Ecto neural progenitor cell (in vitro differentiated cells): ENCODE data around the gene TCL1B.
"Not testable (repeated sequence)": the region's sequence is repeated elsewhere in the genome, so short reads cannot be mapped to it uniquely, and the experiment has no call there.

Source experiments
- DNase-seq: peaks from one replicate; pipeline ENCODE4 v3.0.0-alpha.2; 2018; ENCODE audit warnings: low spot score

The TCL1B gene

DNA sequence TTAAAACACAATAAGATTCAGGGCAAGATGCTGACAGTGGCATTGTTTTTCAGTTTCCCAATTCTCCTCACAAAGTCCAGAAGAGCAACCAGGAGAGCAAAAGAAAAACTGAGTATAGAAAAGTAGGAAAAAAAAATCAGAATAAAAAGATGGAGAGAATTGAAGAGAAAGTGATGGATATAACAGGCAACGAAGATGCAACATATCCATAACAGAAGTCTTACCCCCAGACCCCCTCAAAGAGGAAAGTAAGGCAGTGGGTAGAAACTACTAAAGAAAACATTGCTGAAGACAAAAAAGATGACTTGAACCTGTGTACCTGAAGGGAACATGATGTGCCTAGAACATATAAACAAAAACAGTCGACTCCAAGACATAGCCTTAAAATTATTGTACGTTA, 17.1 kb downstream of the TCL1B start:
- DNase-seq, result no peak

DNA sequence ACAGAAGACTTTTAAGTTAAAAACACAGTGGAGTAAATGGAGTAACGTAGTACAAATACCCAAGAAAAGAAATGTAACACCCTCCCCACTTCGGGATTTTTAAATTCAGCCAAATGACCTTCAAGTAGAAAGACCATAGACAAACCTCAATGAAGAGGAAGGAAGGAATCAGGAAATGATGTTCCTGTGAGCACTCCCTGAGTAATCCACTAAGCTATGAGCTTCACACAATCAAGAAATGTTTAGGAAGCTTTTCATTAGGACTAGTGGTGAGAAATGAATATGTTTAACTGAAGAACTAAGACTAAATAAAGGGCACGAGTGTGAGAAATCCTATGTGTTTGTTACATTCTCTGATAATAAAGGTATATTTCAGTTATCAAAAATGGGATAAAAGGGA, 17.6 kb downstream of the TCL1B start:
- no peak for DNase-seq

DNA sequence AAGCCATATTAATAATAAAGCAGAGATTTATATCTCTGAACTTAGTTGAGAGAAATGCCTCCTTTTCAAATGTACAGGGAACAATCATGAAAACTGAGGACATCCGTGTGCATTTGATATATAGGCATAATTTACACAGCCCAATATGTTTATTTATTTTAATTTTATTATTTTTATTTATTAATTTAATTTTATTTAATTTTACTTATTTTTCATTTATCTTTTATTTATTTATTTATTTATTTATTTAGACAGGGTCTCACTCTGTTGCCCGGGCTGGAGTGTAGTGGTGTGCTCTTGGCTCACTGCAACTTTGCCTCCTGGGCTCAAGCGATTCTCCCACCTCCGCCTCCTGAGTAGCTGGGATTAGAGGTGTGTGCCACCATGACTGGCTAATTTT, 19.3 kb downstream of the TCL1B start:
- no peak for DNase-seq

DNA sequence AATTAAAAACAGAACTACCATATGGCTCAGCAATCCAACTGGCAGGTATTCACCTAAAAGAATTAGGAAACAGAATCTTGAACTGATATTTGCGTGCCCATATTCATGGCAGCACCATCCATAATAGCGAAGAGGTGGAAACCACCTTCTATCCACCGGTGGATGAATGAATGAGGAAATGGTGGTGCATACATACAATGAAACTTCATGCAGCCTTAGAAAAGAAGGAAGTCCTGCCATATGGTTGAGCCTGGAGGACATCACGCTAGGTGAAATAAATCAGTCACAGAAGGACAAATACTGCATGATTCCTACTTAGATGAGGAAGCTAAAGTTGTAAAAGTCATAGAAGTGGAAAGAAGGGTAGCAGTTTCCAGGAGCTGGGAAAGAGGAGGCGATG, 21.1 kb downstream of the TCL1B start:
- no peak for DNase-seq

DNA sequence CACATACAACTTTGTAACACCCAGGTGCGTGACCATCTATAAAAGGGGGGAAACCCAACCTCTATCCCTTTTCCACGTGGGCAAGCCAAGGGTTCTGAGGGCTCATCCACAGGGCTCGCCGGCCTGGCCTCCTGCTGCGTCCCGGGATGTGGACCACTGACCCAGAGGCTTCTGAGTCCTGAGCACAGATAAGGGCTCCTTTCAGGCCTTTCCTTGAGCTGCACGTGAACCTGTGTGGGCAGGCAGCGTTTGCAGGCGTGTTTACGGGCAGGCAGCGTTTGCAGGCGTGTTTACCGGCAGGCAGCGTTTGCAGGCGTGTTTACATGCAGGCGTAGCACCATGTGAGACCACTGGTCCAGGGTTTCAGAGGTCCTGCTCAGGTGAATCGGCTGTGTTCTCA, 23.9 kb downstream of the TCL1B start:
- DNase-seq, result no peak

DNA sequence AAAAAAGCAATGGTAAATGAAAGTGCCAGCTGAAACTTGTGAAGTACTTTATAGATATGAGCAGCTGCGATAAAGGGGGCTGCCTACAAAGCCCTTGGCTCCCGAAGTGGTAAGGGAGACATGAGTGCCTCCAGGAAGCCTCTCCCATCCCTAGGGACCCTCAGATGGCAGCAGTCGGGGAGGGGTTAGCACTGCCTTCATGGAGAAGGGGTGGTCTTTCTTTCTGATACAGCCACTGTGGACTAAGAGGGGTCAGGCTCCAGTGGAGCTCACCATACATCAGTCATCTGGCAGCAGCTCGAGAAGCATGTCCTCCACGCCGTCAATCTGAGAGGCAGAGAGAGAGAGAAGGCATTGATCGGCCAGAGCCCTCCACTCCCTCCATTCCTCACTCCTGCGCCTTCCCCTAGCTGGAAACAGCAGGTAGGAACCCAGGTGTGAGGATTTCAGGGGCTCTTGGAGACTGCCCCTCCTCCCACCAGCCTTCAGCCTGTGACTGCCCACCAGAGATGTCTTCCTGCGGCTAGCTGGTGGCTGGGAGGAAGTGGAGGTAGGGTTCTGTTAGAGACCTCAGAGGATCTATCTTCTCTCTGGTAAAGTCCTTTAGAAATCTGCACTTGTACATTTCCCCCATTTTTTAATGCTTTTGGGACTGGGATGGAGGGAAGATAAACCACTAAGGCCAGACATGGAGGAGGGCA, 25.4 kb downstream of the TCL1B start:
- DNase-seq, result no peak

DNA sequence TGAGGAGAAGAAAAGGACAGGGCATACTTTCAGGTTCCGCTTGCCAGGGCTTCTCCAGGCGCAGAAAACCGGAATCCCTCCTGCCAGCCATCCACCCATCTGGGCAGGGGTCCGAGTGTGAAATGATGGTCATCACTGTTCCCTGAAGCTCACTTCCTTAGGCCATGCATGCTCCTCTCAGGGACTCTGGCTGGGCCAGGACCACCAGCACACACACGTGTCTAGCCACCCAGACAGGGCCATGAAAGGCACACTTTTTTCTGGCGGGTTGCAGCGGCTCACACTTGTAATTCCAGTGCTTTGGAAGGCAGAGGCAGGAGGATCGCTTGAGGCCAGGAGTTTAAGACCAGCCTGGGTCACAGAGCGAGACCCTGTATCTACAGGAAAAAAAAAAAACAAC, 26.2 kb downstream of the TCL1B start:
- no peak for DNase-seq

DNA sequence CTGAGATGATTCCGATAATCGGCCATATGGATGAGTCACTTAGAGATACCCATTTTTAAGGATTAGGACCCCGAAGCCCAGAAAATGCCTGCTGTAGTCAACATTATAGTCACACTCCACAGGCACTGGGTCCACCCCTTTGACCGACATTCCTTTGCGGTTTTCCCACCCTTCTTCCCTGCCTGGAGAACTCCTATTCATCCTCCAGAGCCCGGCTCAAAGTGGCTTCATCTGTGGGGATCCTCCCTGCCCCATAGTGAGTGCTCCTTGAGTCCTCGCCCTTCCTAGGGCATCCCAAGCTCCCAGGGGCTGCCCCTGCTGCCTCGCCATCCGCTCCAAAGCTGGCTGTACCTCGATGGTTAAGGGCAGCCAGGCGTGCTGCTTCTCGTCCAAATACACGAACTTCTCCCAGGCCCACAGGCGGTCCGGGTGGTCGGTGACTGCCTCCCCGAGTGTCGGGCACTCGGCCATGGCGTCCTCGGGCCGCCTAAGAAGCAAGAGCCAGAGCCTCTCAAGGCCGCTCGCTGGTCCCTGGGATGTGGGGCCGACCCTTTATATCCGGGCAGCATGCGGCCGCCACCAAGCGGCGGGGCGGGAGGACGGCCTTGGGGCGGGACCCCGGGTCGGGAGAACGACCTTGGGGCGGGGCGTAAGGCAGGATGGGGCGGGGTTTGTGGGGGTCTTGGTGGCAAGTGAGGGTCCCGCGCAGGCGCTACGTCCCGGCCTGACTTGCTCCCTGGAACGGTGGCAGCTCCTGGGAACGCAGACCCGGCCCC, 27.6 kb downstream of the TCL1B start, which contains the start of gene TCL1A:
TCL1A (minus strand) TSS at position 530 of the 776 bp plus-strand sequence; CDS start at position 471, 59 bp downstream.
- no peak for DNase-seq

DNA sequence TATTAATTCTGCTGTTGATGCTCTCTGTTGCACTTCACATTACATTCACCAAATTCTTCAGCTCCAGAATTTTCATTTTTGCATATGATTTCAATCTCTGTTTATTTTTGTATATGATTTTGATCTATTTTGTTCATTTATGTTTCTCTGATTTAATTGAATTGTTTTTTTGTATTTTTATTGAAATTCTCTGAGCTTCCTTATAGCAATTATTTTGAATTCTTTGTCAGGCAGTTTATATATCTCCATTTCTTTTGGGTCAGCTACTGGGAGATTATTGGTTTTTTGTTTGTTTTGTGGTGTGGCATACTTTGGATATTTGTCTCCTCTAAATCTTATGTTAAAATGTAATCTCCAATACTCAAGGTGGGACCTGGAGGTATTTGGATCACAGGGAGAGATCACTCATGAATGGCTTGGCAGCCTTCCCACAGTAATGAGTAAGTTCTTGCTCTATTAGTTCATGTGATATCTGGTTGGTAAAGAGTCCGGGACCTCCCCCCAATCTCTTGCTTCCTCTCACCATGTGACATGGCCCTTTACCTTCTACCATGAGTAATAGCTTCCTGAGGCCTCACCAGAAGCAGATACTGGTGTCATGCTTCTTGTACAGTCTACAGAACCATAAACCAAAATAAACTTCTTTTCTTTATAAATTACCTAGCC, 36.4 kb downstream of the TCL1B start:
- DNase-seq, result no peak

DNA sequence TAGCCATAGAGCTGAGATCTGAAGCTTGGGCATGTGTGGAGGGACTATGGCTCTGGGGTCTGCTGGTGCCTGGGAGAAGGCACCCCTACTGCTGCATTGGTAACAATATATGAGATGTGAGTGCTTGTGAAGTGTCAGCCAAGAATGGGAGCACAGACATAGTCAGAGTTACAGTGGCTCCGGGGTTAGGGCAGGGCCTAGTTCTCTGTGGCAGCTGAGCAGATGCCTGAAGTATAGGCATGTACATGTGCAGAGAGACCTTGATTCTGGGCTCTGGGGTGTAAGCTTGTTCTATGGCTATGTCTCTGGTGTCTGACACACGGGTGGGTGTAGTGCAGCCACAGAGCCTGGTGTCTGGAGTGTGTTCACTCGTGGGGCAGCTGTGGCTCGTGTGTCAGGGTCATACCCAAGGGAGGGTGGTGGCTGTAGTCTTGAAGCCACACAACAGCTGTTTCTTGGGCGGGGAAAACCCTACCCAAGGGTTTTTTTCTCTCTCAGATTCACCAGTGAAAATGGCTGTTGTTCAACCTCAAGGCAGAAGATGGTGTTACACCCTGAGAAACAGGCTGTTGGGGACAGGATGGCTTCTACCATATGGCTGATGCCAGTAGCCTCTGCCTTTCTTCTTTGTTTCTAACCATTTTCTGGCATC, 39.6 kb downstream of the TCL1B start:
- DNase-seq, result no peak

DNA sequence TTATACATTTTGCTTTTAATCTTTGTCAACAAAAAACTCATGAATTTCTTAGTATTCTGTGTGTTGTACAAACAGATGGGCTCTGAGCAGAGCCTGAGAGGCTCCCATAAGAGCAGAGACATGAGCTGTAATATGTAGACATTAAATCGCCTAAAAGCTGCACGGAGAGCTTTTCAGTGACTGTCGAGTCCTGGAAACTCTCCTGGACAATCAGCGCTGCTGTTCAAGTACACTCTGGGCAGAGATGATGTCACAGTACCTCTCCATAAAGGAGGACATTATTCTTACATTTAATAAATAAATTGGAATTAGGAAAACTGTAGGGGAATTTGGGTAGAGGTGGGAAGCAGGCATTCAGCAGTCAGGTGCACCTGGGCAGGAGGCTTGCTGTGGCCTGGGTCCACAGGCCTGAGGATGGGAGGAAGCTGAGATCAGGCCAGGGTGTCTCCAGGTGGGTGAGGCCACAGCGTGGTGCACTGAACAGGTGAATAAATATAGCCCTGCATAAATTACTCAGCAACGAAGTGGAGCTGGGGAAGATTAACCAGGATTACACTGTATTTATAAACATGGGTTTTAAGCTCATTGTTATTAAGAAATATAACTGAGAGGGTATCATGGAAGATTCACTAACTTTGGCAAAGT, 41.0 kb downstream of the TCL1B start:
- DNase-seq, result no peak

DNA sequence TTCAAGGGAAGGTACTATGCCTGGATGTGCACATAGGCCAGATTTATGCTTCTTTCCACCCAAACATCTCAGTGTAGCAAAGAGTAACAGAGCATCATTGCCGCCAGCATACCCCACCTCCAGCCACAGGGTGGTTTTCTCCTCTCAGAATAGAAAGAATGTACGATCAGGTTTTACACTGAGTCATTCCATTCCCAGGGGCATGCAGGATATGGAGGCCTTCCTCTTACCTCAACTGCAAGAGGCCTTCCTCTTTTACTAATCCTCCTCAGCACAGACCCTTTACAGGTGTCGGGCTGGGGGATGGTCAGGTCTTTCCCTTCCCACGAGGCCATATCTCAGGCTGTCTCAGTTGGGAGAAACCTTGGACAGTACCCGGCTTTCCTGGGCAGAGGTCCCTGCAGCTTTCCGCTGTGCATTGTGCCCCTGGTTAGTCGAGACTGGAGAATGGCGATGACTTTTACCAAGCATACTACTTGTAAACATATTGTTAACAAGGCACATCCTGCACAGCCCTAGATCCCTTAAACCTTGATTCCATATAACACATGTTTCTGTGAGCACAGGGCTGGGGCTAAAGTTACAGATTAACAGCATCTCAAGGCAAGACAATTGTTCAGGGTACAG, 43.3 kb downstream of the TCL1B start:
- DNase-seq, result not testable (repeated sequence)

DNA sequence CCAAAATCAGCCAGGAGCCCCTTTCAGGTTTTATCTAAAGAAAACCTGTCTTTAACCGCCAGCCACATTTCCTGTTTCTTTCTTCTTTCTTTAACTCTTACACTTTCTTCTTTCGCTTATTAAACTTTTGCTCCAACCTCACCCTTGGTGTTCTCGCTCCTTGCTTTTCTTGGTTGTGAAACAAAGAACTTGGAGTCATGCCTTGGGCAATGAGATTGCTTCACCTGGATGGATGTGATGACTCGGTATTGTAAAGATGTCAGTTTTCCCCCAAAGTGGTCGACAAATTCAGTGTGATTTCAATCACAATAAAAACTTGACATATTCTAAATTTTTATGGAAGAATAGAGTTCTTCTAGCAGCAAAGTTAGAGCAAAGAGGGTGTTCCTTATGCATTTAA, 43.9 kb downstream of the TCL1B start:
- no peak for DNase-seq

DNA sequence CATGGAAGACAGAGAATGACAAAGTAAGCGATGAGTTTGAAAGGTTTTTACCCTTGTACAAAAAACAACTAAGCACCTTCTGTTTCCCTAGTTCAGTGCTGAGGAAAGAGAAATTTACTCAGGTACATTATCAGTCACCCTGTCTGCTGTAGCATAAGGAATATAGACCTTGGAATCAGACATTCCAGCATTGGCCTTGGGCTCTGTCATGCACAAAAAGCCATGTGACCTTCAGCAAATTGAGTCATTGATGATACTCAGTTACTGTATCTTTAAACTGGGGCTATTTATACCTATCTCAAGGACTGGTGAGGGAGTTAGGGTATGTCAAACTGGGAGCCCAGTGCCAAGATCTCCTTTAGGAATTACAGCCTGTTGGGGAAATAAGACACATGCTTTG, 47.0 kb downstream of the TCL1B start:
- DNase-seq, result no peak

DNA sequence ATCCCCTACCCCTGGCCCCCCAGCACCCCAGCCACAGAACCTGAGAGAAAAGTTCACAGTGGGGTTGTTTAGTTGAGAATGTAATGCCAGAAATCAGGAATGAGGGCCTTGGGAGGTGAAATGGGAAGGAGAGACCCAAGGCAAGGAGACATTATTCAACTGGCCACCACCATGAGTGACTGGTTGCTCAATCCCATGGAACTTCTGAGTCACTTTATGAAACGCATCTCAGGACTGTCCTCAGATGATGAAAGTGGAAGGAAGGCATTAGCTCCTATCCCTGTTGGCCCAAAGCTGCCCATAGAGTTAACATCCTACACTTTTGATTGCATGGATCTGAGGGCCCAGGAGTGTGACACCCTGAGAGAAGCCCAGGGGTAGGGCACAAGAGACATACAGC, 53.1 kb downstream of the TCL1B start:
- no peak for DNase-seq

DNA sequence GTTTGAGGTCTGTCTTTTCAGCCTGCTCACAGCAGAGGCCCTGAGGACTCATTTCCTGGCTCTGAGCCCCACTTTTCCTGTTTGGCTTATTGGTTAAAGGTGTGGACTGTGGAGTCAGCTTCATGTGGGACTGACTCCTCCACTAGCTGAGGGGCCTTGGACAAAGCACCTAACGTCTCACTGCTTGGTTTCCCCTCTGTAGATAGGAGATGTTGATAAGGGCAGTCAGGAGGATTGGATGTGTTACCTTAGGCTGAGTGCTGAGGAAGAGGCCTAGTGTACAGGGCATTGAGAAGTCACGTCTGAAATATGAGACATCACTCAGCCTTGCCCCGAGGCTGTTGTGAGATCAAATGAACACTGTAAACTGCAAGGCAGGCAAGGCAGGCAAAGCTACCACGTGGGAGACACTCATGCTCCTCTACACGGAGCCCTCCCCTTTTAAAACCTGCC, 54.8 kb downstream of the TCL1B start:
- DNase-seq, result no peak

DNA sequence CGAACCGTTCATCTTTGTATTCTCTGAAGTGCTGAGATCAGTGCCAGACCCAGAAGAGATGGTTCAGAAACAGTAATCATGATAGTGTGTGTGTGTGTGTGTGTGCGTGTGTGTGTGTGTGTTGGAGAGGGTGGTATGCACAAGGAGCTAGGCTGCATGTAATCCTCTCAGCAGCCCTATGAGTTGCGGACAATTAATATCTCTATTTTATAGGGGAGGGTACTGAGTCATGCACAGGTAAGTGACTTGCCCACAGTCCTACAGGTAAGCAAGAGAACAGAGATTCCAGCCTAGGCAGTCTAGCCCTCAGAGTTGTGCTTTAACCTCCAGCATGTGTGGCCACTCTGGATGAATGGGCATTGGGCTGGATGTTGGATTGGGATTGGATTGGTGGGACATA, 55.6 kb downstream of the TCL1B start:
- DNase-seq, result no peak
